Esophagus muscularis mucosa (tissue), 3 donors: ENCODE measurements around the gene DGAT2L6.

Experiments used
- POLR2A ChIP-seq: fragments of 450-650 bp; IDR thresholded peaks from one replicate; pipeline ENCODE4 v1.6.1; 2017; ENCODE audit warnings: antibody characterized with exemption, moderate library complexity, mild to moderate bottlenecking, low read depth
- TF ChIP-seq, protein P1 (sequence below), 3 experiments: fragments of 200-600 bp in 2 of 3; fragments of 450-650 bp in 1 of 3; sonication (generic) in 2 of 3; IDR thresholded peaks; one replicate each; pipeline ENCODE4 v1.5.1; 2017 to 2019; ENCODE audit warnings: antibody characterized with exemption in 3 of 3, mild to moderate bottlenecking in 2 of 3, moderate library complexity in 1 of 3

DNA sequence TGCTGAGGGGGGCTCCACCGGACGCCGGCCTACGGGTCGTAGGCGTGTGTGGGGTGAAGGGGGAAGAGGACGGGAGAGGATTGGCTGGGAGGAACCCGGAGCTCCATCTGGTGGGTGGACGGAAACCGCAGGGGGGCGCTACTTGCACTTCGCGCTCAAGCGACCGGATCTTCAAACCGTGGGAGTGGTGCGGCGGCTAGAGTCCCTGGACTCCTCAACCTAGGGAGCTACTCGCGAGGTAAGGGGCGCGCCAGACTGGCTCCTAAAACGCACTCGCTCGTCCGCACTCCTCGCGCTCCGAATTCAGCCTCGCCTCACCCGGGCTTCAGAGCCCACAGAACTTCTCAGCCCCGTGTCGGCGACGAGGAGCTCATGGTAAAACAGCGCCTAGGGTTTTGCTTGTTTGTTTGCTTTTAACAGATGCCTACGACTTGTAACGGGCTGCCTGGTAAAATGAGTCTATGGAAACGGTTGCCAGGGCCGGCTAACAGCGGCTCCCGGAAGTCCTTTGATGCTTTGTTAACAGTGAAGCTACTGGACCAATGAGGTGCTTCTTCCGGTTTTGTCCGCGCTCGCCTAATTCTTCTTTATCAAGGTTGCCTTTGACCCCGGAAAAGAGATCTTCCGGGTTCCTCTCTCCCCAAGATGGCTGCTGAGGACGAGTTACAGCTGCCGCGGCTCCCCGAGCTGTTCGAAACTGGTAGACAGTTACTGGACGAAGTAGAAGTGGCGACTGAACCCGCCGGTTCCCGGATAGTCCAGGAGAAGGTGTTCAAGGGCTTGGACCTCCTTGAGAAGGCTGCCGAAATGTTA is 43.8 kb upstream of the DGAT2L6 start, which contains the start of gene IGBP1:
- no peak for TF ChIP-seq POLR2A
- TF ChIP-seq, protein P1, sequence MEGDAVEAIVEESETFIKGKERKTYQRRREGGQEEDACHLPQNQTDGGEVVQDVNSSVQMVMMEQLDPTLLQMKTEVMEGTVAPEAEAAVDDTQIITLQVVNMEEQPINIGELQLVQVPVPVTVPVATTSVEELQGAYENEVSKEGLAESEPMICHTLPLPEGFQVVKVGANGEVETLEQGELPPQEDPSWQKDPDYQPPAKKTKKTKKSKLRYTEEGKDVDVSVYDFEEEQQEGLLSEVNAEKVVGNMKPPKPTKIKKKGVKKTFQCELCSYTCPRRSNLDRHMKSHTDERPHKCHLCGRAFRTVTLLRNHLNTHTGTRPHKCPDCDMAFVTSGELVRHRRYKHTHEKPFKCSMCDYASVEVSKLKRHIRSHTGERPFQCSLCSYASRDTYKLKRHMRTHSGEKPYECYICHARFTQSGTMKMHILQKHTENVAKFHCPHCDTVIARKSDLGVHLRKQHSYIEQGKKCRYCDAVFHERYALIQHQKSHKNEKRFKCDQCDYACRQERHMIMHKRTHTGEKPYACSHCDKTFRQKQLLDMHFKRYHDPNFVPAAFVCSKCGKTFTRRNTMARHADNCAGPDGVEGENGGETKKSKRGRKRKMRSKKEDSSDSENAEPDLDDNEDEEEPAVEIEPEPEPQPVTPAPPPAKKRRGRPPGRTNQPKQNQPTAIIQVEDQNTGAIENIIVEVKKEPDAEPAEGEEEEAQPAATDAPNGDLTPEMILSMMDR (IDR thresholded peaks at IDR 0.05): peak; percentile 42 to 64 (median 49)
